ENCODE measurements around the gene ATP6V0C.

The ATP6V0C gene

DNA sequence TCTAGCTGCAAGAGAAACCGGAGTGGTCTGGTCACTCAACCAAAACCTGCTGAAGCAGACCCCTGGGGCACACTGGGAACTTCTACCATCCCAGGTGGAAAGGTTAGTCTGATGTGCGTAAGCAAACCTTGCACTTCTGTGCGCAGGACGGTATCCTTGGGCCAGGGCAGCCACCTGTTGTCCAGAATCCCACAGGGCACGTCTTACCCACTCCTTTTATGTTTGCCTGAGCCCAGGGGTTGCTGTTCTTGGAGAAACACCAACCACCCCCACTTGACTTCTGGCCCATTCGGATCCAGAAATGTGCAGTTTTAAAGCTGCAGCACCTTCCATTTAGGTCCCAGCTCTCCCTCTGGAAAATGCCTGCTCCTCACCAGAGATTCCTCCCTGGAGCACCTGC lies 20.1 kb upstream of the ATP6V0C start:
- no peak for DNase-seq

DNA sequence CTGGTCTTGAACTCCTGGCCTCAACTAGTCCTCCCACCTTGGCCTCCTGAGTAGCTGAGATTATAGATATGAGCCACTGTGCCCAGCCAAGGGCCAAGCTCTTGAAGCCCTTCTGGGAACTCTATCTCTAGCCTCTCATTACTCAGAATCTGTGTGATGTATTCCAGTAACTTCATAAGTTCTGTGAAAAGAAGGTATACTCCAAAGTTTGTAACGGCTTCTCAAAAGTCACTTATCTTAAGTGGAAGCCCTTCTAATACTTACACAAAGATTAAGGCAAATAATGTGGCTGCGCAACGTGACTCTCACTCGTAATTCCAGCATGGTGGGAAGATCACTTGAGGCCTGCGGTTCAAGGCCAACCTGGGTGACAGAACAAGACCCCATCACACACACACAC lies 19.1 kb upstream of the ATP6V0C start:
- no peak for DNase-seq

DNA sequence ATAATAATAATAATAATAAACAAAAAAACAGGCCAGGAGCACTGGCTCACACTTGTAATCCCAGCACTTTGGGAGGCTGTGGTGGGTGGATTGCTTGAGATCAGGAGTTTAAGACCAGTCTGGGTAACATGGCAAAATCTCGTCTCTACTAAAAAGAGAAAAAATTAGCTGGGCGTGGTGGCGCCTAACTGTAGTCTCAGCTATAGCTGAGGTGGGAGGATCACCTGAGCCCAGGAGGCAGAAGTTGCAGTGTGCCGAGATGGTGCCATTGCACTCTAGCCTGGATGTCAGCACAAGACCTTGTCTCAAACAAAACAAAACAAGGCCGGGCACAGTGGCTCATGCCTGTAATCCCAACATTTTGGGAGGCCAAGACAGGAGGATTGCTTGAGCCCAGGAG lies 18.7 kb upstream of the ATP6V0C start:
- DNase-seq: no peak

DNA sequence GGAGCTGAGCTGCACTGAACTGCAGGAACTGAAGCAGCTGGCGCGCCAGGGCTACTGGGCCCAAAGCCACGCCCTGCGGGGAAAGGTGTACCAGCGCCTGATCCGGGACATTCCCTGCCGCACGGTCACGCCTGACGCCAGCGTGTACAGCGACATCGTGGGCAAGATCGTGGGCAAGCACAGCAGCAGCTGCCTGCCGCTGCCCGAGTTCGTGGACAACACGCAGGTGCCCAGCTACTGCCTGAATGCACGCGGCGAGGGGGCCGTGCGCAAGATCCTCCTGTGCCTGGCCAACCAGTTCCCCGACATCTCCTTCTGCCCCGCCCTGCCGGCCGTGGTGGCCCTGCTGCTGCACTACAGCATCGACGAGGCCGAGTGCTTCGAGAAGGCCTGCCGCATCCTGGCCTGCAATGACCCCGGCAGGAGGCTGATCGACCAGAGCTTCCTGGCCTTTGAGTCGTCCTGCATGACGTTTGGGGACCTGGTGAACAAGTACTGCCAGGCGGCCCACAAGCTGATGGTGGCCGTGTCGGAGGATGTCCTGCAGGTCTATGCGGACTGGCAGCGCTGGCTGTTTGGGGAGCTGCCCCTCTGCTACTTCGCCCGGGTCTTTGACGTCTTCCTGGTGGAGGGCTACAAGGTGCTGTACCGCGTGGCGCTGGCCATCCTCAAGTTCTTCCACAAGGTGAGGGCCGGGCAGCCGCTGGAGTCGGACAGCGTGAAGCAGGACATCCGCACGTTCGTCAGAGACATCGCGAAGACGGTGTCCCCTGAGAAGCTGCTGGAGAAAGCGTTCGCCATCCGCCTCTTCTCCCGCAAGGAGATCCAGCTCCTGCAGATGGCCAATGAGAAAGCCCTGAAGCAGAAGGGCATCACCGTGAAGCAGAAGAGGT lies 17.3 kb upstream of the ATP6V0C start:
- no peak for DNase-seq

DNA sequence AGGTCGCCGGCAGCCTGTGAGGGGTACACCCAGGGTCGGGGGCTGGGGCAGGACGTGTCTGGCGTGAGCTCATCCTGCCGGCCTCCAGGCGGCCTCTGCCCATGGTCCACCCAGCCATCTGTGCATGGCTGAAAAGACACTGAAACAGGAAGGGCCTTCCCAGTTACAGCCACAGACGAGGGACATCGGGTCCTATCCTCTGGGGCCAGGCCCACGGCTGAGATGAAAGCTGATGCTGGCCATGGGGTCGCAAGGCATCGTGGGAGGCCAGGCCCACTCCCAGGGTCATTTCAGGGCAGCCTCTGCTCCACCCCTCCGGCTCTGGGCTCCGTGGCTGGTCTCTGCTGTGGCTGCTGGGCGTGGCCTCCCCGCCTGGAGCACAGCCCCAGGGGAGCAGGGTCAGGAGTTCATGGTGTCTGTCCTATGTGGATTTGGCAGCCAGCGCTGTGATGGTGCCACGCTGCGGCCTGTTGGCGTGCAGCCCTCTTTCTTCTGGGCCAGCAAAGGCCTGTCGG lies 16.6 kb upstream of the ATP6V0C start:
- no peak for DNase-seq

DNA sequence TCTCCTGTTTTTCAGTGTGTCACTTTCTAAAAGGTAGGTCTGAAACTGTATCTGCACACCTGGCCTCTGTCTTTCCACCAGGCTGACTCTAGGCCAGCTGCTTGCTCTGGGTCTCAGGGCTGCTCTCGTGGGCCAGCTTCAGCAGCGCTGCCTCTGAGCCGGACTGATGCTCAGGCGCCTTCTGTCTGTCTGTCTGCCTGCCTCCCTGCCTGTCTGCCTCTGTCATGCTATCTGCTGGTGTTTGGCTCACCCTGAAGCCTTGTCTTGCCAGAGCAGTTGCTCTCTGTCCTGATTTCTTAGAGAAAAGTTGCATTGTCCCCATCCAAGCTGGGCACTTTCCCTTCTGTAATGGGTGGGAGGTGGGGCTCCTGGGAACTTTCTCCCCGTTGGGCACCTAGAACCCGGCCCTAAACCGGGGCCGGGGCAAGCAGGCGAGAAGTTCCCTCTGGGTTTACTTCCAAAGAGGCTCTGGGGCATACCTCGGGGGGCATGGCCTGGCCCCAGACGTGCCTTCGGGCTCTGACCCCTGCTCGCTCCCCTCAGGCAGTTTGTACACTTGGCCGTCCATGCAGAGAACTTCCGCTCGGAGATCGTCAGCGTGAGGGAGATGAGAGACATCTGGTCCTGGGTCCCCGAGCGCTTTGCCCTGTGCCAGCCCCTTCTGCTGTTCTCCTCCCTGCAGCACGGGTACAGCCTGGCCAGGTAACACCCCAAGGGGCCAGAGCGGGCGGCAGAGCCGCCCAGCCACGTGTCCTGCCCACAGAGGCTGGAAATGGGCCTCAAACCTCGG lies 15.9 kb upstream of the ATP6V0C start:
- no peak for DNase-seq

DNA sequence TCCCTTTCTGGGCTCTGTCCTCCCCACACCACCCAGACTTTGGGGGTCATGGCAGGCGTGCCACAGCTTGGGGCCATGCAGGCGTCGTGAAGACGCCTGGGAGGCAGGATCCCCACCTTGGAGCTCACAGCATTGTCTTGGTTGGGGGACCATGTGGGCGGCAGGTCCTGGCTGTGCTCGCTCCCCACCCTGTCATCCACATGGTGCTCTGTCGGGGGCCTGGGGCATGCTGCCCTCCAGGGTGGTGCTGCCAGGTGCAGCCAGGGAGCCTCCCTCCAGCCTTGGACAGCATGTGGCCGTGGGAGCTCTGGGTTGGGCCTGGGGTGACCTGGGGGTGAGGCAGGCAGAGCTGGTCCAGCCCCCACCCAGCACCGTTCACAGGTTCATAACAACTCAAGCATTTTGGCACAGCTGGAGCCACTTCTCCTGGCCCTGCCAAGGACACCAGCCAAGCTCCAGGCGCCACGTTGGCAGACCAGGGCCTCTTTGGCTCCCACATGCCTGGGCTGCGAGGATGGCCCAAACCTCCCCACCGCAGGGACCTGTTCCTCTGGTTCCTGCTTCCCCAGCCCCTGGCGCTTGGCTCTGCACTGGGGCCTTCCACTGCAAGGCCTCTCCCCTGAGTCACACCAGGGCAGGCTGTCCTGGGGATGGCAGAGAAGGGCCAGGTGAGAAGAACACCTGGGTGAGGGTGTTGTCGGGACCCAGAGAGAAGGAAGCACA lies 15.1 kb upstream of the ATP6V0C start:
- DNase-seq: no peak

DNA sequence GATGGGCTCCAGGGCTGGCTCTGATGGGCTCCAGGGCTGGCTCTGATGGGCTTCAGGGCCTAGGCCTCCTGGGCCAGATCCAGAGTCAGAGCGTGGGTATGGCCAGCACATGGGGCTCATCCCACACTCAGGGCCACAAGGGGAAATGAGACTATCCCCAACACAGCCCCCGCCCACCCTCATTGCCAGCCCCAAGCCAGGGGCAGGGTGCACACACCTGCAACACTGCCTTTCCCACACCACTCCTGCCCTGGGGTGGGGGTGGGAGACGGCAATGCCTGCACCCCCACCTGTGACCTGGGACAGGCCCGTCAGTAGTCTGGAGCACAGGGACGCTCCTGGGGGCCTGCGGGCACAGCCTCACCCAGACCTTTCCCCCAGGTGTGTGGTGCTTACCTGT lies 14.3 kb upstream of the ATP6V0C start:
- DNase-seq: no peak

DNA sequence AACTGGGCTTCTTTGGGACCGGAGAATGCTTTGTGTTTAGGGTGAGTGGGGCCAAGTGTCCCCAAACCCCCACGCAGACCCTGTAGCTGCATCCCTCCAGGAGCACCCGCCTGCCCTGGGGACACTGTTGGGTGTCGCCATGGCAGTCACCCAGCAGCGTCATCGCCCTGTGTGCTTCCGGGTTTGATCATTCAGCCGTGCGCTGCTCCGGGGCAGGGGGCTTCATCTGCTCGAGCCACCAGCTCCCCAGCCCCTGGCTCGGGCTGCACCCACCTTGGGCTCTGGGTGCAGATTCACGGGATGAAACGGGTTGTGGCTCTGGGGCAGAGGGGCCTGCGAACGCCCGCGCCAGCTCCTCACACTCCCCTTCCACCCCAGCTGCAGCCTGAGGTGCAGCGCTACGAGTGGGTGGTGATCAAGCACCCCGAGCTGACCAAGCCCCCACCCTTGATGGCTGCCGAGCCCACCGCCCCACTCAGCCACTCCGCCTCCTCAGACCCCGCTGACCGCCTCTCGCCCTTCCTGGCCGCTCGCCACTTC lies 13.8 kb upstream of the ATP6V0C start:
- DNase-seq: no peak

DNA sequence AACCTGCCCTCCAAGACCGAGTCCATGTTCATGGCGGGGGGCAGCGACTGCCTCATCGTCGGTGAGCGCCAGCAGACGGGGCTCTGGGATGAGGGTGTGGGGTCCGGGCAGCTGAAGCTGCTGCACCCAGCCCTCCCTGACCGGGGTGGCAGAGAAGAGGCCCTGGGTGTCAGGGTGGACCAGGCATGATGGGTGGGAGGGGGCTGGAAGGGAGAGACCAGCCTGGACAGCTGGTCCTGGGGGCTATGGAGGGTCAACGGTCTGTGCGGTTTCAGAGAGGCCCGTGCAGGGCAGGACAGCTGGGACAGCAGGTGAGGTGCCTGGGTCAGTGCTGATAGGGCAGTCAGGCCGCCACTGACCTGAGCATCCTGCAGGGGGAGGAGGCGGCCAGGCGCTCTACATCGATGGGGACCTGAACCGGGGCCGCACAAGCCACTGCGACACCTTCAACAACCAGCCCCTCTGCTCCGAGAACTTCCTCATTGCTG lies 13.3 kb upstream of the ATP6V0C start:
- no peak for DNase-seq

DNA sequence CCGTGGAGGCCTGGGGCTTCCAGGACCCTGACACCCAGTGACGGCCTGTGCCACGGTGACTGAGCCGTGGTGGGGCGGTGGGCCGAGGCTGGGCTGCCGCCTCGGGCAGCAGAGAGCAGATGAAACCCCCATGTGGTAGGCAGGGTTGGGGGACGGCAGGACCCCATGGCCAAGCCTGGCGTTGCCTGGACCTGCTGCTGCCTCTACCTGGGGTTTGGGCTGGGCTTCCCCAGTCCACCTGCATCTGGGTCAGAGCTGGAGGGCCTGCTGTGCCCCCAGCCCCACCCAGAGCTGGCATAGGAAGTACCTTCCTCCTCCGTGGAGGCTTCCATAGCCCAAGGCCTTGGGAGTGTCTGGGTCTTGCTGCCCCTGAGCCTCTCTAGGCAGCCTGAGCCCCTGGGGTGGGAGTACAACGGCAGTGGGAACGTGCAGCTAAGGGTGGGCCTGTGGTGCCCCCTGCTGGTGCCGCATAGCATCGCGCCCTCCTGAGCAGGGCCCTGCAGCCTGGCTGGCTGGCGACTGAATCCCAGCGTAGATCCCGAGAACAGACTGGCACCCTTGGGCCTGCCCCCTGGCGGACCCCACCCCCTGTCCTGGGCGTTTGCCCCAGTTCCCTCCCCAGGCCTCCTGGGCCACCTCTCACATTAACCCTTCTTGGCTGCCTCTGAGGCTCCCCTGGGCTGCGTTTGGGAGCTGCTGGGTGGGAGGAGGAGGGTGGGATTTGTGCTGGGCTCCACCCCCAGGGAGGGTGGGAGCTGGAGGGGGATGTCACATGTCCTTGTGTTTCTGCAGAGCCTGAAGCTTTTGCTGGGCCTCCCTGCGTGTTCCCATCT lies 12.6 kb upstream of the ATP6V0C start:
- no peak for DNase-seq

DNA sequence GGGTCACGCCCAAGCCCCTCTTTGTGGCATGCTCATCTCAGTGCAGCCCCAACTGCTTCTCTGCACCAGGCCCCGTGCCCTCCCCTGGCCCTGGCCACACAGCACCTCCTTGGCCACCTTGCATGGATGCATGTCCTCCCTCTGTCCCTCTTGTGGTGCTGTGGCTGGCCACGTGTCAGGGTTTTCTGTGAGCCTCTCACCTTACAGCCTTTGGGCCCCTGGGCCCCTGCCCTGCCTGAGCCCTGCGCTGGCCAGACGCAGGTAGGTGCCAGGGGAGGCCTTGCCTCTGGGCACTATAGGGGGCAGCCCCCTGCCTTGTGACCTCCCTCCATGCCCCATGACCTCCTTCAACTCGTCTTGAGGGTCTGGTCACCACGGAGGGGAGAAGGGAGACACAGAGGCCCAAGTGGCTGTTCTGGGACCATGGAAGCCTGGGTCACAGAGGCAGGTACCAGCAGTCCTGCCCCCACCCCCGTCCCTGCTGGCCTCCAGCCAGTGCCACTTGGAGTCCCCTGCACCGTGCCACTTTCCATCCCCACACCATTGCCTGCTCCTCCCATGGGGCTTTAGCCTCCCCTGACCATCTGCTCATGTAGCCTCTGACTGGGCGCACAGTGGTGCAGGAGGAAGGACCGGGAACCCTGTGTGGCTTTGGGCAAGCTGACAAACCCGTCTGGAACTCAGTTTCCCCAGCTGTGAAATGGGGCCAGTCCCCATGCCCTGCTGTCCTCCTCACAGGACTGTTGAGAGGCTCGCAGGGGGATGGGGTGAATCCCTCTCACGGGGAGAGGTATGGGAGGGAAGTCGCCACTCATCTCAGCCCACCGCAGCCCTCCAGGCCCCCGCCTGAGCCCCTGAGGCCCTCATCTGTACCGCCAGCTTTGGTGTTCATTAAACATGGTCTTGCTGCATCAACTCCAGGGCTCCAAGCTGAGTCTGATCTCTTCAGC lies 11.5 kb upstream of the ATP6V0C start:
- no peak for DNase-seq

DNA sequence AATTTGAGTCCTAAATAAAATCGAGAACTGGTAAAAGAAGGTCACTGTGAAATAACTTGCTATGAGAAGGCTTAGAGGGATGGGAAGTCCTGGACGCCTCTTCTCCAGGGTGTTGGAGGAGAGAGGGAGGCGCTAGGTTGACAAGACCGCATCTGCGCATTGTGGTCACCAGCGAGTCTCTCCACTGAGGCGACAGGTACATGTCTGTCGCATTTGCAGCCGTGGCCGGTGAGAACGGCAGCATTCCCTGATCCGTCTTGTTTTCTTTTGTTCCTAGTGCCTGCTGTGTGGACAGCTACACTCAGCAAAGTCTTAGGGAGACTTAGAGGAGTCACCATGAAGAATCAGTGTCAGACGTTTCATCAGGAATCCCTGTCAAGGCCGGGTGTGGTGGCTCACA lies 8.1 kb upstream of the ATP6V0C start:
- no peak for DNase-seq

DNA sequence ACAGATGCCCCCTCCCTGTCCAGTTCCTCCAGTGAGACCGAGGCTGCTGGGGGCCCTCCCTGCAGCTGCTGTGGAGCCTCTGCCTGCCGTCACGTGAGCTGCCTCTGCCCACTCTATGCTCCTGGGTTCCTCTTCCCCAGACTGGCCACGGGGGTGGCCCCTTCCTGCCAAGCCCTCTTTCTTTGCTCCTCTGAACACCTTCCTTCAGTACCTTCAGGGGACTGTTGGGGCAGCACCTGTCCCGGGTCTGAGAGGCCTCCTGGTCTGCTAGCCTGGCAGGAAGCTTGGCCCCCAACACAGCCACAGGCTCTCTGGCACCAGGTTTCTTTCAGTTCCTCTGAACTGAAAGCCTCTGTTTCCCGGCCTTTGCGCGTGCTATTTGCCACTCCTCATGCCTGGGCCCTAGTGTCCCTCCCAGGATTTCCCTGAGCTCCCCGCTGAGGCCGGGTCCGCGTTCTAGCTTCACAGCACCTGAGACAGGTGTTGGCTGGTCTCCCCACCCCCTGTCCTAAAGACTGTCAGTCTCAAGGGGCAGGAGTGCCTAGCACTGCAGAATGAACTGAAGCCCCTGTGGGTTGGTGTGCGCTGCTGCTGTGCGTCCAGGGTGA lies 6.6 kb upstream of the ATP6V0C start:
- DNase-seq: no peak

DNA sequence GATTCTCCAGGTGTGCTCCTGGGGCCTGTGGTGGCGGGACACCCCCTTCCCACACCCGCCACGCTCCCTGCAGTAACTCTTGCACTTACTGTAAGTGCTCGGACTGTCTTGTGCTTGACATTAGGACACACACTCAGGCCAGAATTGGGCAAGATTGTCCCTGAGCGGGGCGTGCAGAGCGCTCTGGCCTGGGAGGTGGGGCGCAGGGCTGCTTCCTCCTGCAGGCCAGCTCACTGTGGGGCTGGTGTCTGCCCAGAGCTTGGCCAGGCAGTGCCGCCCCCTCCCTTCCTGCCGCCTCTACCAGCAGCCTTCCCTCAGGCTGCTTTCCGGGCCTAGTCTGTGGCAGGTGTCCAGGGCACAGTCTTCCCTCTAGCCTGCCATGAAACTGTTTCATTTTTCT lies 6.1 kb upstream of the ATP6V0C start:
- no peak for DNase-seq

DNA sequence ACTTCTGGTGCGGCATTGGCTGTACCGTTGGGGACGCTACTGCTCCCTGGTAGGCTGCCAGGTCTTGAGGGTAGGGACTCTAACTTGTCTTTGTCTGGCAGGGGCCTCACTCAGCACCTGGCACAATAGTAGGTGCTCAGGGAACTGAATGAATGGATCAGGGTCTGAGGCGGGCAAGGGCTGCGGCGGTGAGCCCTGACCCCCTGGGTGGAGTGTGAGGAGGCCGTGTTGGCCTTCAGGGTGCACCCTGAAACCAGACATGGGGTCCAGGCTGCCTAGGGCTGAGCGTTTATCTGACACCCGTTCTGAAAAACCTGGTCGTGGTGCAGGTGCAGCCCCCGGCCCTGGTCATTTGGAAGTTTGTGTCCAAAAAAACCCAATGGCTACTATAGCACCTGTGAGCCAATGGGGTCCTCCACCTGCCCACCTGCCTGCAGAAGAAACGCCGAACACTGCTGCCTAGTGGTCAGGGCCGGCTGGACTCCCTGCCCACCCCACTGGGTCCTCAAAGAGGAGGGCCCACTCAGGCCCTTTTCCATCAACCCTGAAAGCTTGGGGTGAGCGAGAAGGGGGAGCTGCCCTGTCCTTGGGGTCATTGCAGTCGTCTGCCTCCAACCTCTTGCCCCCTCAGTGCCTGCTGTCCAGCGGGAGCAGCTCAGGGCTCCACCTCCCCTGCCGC lies 4.9 kb upstream of the ATP6V0C start:
- no peak for DNase-seq

DNA sequence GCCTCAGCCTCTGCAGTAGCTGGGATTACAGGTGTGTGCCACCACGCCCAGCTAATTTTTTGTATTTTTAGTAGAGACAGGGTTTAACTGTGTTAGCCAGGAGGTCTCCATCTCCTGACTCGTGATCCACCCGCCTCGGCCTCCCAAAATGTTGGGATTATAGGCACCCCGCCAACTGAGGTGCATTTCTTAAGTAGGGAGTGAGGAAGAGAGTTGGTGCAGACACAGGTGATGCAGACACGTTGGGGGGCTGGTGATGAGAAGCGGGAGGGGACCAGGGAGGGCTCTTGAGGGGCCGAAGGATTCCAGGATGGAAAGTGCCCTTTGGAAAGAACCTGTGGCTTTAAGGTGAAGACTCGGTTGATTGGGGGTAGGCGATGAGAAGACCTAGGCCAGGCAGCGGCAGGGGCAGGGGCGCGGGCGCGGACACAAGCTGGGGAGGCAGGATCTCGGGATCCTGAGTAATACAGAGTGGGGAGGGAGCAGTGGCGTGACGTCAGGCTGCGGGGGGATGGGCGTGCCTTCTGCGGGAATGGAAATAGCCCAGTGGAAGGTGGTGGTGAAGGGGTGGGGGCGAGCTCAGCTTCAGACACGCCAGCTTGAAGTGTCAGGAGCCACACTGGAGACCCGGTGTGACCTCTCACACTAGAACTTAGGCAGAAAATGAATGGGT lies 2.5 kb upstream of the ATP6V0C start:
- DNase-seq: no peak

DNA sequence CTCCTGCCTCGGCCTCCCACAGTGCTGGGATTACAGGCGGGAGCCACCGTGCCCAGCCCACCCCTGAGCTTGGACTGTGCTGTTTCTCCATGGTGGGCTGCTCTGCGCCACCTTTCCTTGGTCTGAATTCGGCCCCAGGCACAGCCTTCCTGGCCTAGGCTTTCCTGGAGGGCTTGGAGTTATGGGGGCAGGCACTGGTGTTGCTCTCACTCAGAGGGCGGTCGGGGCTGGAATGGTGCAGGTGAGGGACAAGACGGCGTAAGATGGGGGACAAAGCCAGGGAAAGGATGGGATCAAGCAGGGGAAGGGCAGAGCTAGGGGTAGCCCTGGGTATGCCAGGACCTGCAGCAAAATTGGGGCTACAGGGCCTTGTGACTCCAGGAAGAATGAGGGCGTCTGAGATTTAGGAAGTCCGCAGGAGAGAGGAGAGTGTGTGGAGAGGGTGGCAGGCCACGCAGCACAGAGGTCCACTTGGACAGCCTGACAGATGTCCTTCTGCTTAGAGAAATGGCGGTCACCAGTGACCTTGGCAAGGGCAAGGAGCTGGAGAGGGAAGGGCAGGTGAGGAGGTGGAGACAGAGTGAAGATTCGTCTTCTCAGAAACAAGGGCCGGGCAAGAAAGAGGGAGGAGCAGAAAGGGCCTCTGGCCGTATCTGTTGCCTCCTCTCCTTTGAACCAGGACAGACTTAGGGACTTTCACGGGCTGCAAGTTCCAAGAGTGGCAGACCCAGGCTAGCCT lies 1.6 kb upstream of the ATP6V0C start:
- no peak for DNase-seq
